Stimulated activated CD4-positive, alpha-beta T cell treated with anti-CD3 and anti-CD28 coated beads, TNF-alpha, amount 100 ng/mL, for 48 hours (primary cell): ENCODE measurements around the gene GABRR3.

Source experiments
- DNase-seq, 3 donors: peaks; one replicate each; pipeline ENCODE4 v3.0.0-alpha.2; 2020; ENCODE audit warnings: low read depth in 3 of 3

The GABRR3 gene

DNA sequence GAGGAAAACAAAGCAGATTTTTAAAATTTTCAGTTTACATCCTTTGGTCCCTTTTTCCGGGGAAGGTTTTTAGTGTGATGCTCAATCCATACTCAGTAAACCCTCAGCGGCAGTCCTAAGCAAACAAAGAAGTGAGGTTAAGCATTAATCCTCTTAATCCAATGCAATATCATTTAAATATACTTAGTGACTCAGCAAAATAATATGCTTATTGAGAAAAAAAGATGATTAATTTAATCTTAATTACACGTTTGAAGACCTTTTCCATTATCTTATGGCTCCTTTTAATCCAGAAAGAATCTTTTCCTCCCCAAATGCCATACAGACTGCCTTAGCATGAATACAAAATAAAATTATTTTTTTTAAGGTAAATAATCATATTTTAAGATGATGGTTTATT lies at the start of gene GABRR3:
Gene GABRR3 (minus strand): TSS at position 108 of the 400 bp plus-strand sequence. CDS start 328 bp downstream, outside the sequence.
- DNase-seq: no peak

DNA sequence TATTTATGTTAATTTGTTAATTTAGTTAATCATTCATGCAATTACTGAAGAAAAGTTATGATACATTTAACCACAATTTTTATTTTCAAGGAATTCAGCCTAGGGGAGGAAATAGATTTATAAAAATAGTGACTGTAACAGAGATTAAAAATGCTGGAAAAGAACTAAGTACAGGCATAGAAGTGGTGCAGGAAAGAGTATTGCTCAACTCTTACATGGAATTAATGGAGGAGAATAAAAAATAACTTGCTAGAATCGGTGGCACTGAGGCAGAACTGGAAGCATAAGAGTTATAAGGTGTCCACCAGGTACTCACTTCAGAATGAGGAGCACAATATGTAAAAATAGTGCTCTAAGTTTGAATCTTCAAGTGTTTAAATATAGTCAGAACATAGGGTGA lies 38.4 kb upstream of the GABRR3 start:
- DNase-seq: no peak

GRCh38 chr3:98070840-98071239 lies 35.7 kb upstream of the GABRR3 start:
- no peak for DNase-seq

DNA sequence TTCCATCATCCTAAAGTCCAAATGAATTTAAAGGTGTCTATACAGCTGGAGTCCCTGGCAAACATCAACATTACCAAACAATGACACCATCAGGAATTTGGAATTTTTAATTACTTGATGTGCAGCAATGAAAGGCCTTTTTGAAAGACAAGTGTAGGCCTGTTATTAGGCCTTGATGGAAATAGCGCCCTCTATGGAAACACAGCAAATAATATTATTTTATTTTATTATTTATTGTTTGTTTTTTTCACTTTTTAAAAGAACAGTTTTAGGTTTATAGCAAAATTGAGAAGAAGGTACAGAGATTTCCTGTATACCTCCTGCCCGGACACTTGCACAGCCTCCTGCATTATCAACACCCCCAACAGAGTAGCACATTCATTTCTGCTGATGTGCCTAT lies 33.7 kb upstream of the GABRR3 start:
- no peak for DNase-seq

DNA sequence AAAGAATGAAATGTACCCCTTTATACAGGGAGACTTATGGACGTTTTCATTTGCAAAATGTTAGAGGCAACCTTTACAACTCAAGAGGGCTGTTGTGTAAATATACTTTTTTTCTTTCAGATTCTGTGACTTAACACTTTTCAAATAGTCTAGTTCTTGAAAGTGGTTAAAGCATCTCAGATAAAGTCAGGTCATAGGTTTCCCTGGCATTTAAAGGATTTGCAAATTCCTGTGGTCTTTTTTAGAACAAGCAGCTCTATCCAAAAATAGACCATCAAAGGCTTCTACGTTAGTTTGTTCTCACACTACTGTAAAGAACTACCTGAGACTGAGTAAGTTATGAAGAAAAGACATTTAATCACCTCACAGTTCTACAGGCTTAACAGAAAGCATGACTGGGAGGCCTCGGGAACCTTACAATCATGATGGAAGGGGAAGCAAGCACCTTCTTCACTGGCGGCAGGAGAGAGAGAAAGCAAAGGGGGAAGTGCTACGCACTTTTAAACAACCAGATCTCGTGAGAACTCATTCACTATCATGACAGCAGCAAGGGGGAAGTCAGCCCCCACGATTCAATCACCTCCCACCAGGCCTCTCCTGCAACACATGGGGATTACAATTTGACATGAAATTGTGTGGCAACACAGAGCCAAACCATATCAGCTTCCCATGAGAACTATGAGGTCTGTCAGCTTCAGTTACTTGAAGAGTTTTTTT lies 23.3 kb upstream of the GABRR3 start:
- DNase-seq: no peak

- no peak for DNase-seq
Observed at GRCh38 chr3:98057631-98058030, 22.5 kb upstream of the GABRR3 start.

- no peak for DNase-seq
Observed at GRCh38 chr3:98056035-98056434, 20.9 kb upstream of the GABRR3 start.

GRCh38 chr3:98049271-98049670 lies 14.2 kb upstream of the GABRR3 start:
- DNase-seq: no peak

GRCh38 chr3:98048586-98048985 lies 13.5 kb upstream of the GABRR3 start:
- DNase-seq: no peak

DNA sequence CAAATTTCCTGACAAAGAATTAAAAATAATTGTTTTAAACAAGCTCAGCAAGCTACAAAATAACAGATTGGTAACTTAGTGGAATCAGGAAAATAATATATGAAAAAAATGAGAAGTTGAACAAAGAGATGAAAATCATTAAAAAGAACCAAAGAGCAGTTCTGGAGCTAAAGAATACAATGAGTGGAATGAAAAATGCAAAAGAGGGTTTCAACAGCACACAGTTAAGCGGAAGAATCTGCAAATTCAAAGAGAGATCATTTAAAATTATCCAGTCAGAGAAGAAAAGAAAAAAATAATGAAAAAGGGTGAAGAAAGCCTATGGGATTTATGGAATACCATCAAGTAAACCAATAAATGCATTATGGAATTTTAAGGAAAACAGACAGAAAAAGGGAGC lies 6.2 kb upstream of the GABRR3 start:
- DNase-seq: no peak

GRCh38 chr3:98039322-98040024 lies 4.4 kb upstream of the GABRR3 start:
- peak; percentile 45 to 60 (median 53) for DNase-seq

DNA sequence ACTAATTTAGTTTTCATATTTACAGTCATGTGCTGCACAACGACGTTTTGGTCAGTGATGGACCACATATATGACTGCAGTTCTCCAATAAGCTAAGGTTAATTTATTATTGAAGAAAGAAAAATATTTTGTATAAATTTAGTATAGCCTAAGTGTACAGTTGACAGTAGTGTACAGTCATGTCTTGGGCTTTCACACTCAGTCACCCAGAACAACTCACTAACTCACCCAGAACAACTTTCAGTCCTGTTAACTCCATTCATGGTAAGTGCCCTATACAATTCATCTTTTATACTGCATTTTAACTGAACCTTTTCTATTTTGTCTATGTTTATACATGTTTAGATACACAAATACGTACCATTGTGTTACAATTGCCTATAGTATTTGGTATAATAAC lies 3.8 kb upstream of the GABRR3 start:
- DNase-seq: no peak

DNA sequence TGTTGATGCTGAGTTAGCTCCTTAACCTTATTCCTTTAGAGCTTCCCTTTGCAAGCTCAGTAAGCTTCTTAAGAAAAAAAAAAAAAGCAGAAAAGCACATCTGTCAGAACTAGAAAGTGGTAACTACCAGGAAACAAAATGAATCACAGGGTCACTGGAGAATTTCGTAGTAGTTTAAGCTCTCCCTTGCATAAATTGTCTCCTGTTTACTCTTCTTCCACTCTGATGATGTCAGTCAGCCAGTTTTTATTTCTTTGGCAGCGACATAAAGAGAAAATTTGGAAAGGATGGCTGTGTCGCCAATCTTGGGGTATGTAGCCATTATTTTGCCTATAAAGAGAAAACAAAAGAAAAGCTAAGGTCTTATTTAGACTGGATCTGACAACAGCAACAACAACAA lies 3.2 kb upstream of the GABRR3 start:
- no peak for DNase-seq

- DNase-seq: no peak
Observed at GRCh38 chr3:98034486-98034885, 629 bp downstream of the GABRR3 start.

DNA sequence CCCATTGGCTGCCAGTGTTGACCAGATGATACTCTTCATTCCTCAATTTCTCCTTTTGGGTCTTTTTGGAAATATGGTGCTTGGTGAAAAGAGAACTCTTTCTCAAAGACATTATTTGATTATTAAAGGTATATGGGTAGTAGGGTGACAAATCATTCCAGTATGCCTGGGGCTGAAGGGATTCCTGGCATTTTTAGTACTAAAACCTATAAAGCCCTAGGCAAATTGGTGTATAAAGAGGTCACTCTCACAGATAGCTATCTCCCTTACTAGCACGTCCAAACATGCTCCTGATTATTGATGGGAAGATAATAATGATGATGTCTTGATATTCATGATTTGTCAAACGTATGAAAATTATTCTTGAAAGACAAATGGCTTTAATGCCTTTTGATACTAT lies 1.1 kb downstream of the GABRR3 start:
- DNase-seq: no peak

GRCh38 chr3:98032904-98033303 lies 2.2 kb downstream of the GABRR3 start:
- no peak for DNase-seq

- no peak for DNase-seq
Observed at GRCh38 chr3:98032265-98032664, 2.9 kb downstream of the GABRR3 start.

DNA sequence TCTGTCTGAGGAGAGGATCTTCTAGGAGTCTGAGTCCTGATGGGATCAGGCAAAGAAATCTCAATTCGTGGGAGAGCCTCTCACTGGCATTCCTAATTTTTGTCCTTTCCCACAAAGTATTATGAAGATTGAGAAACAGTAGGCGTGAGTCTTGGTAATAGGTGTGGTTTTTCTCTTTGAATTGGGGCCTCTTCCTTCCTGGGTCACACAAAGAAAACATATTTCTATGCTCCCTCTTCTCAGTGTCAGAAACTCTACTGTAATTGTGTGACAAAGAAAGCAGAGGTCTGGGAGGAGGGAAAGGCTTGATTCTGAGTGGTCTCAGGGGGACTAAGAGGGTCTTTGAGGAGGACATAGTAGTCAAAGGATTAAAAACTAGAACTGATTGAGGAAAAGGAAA lies 6.0 kb downstream of the GABRR3 start:
- DNase-seq: no peak

GRCh38 chr3:98027085-98027446 lies 8.0 kb downstream of the GABRR3 start:
- no peak for DNase-seq

GRCh38 chr3:98026425-98027084 lies 8.6 kb downstream of the GABRR3 start:
- no peak for DNase-seq

GRCh38 chr3:98025392-98025945 lies 9.6 kb downstream of the GABRR3 start:
- DNase-seq: no peak

DNA sequence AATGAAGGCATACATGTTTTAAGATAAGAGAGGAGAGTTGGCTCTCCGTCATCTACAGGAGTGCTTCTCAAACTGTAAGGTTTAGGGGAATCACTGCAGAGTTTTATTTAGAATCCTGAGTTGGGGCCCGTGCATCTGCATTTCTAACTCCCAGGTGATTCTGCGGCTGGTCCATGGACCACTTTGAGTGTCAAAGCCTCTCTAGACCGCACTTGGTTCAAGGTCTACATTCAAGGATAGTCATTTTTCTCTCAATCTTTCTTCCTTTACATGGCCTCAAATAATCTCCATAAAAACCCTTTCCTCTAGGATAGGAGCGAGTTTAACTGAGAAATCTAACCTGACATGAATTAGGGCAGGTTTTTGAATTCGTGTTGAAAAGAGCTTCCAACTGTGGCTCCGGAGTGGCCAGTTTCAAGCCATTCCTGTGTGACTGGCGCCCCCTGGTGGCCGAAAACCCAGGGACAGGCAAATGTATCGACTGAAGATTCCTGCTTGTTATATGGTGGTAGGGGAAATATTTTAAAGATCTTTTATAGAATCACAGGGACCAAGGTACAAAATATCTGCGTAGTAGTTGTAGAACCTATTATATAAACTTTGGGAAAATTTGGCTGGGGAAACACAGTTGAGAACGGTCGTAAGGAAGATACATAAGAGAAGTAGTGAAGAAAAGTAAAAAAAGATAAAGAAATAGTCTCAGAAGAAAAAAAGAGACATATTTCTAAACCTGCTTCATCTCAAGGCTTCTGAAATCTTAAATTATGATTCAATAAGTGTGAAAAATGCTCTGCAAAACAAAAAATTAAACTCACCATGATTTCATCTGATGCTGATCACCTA lies 11.9 kb downstream of the GABRR3 start:
- DNase-seq: peak; percentile 77 to 97 (median 89)
